SK-N-SH treated with all-trans-retinoic acid at 6 μM for 48 hours (cell line): ENCODE measurements around the gene ZNF680.

Source experiments
- ATAC-seq: fragments of 200-7000 bp; cut with Tn5 transposase; 3 replicates; pipeline ENCODE4 v1.9.1; 2020; ENCODE audit warnings: mild to moderate bottlenecking, moderate library complexity
- ARNTL ChIP-seq: fragments of 450-650 bp; formaldehyde crosslinking; IDR thresholded peaks from 2 replicates; pipeline ENCODE4 v1.5.0; 2020; ENCODE audit warnings: low read depth, mild to moderate bottlenecking, moderate library complexity, borderline replicate concordance
- BACH2 ChIP-seq: fragments of 250-450 bp; sonication (Bioruptor Pico); IDR thresholded peaks from 2 replicates; pipeline ENCODE4 v1.9.0; 2021; ENCODE audit warnings: mild to moderate bottlenecking, borderline replicate concordance
- CREB5 ChIP-seq: fragments of 250-450 bp; sonication (Bioruptor Pico); IDR thresholded peaks from 2 replicates; pipeline ENCODE4 v1.5.1; 2020; ENCODE audit warnings: low read depth, mild to moderate bottlenecking, moderate library complexity
- CSDC2 ChIP-seq: fragments of 250-450 bp; sonication (Bioruptor Pico); IDR thresholded peaks from 2 replicates; pipeline ENCODE4 v1.5.0; 2020; ENCODE audit warnings: mild to moderate bottlenecking, moderate library complexity
- CSRNP3 ChIP-seq: fragments of 250-450 bp; sonication (Bioruptor Pico); IDR thresholded peaks from 2 replicates; pipeline ENCODE4 v1.5.1; 2021; ENCODE audit warnings: mild to moderate bottlenecking, moderate library complexity
- ESRRG ChIP-seq: fragments of 250-450 bp; sonication (Bioruptor Pico); IDR thresholded peaks from 2 replicates; pipeline ENCODE4 v1.6.1; 2021; ENCODE audit warnings: mild to moderate bottlenecking
- GLIS3 ChIP-seq: fragments of 250-450 bp; sonication (Bioruptor Pico); IDR thresholded peaks from 2 replicates; pipeline ENCODE4 v1.5.0; 2020; ENCODE audit warnings: mild to moderate bottlenecking, moderate library complexity
- ISL1 ChIP-seq: fragments of 250-450 bp; sonication (Bioruptor Pico); IDR thresholded peaks from 2 replicates; pipeline ENCODE4 v2.1.2; 2022; ENCODE audit warnings: mild to moderate bottlenecking, moderate library complexity
- OSR1 ChIP-seq: fragments of 250-450 bp; sonication (Bioruptor Pico); IDR thresholded peaks from 2 replicates; pipeline ENCODE4 v1.8.0; 2022; ENCODE audit warnings: moderate library complexity, mild to moderate bottlenecking, inconsistent platforms
- PATZ1 ChIP-seq: fragments of 250-450 bp; sonication (Bioruptor Pico); IDR thresholded peaks from 2 replicates; pipeline ENCODE4 v1.8.0; 2020; ENCODE audit warnings: mild to moderate bottlenecking, moderate library complexity, borderline replicate concordance
- POU6F1 ChIP-seq: fragments of 250-450 bp; sonication (Bioruptor Pico); IDR thresholded peaks from 2 replicates; pipeline ENCODE4 v1.8.0; 2021; ENCODE audit warnings: low read depth, mild to moderate bottlenecking, moderate library complexity, borderline replicate concordance
- PPARA ChIP-seq: fragments of 250-450 bp; sonication (Bioruptor Pico); IDR thresholded peaks from 2 replicates; pipeline ENCODE4 v1.5.0; 2020; ENCODE audit warnings: mild to moderate bottlenecking, borderline replicate concordance
- SNAI2 ChIP-seq: fragments of 250-450 bp; sonication (Bioruptor Pico); IDR thresholded peaks from 2 replicates; pipeline ENCODE4 v1.5.0; 2020; ENCODE audit warnings: mild to moderate bottlenecking, moderate library complexity
- TCF4 ChIP-seq: fragments of 250-450 bp; sonication (Bioruptor Pico); IDR thresholded peaks from 2 replicates; pipeline ENCODE4 v1.8.0; 2021; ENCODE audit warnings: mild to moderate bottlenecking, moderate library complexity, borderline replicate concordance
- TOX ChIP-seq: fragments of 250-450 bp; sonication (Bioruptor Pico); IDR thresholded peaks from 2 replicates; pipeline ENCODE4 v1.8.0; 2021; ENCODE audit warnings: mild to moderate bottlenecking, moderate library complexity, borderline replicate concordance
- TSHZ2 ChIP-seq: fragments of 250-450 bp; sonication (Bioruptor Pico); IDR thresholded peaks from 2 replicates; pipeline ENCODE4 v1.5.0; 2020; ENCODE audit warnings: mild to moderate bottlenecking, moderate library complexity
- ZFP3 ChIP-seq: fragments of 250-450 bp; sonication (Bioruptor Pico); IDR thresholded peaks from 2 replicates; pipeline ENCODE4 v1.5.0; 2020; ENCODE audit warnings: mild to moderate bottlenecking, moderate library complexity
- ZFP30 ChIP-seq: fragments of 450-650 bp; formaldehyde crosslinking; IDR thresholded peaks from 2 replicates; pipeline ENCODE4 v1.5.0; 2022; ENCODE audit warnings: mild to moderate bottlenecking, moderate library complexity
- ZNF565 ChIP-seq: fragments of 450-650 bp; formaldehyde crosslinking; conservative IDR thresholded peaks from 2 replicates; pipeline ENCODE4 v1.5.0; 2020; ENCODE audit warnings: low read depth, mild to moderate bottlenecking, moderate library complexity
- ZNF70 ChIP-seq: fragments of 450-650 bp; formaldehyde crosslinking; IDR thresholded peaks from 2 replicates; pipeline ENCODE4 v1.5.0; 2020; ENCODE audit warnings: mild to moderate bottlenecking, moderate library complexity
- ZNF8 ChIP-seq: fragments of 450-650 bp; formaldehyde crosslinking; IDR thresholded peaks from 2 replicates; pipeline ENCODE4 v1.5.0; 2020; ENCODE audit warnings: mild to moderate bottlenecking, moderate library complexity

The ZNF680 gene

GRCh38 chr7:64558781-64559180 is 4.1 kb downstream of the ZNF680 start:
- TF ChIP-seq ZFP3 (CRISPR knock-in tag) (no peak), SNAI2 (CRISPR knock-in tag) (no peak), ZNF8 (CRISPR knock-in tag) (no peak), PATZ1 (CRISPR knock-in tag) (no peak), PPARA (CRISPR knock-in tag) (no peak), CSRNP3 (CRISPR knock-in tag) (no peak), ZNF565 (no peak), ARNTL (CRISPR knock-in tag) (no peak), GLIS3 (CRISPR knock-in tag) (no peak), POU6F1 (no peak), TOX (CRISPR knock-in tag) (no peak), TCF4 (no peak), ESRRG (CRISPR knock-in tag) (no peak), ZFP30 (CRISPR knock-in tag) (no peak), ZNF70 (no peak), CREB5 (CRISPR knock-in tag) (no peak), CSDC2 (no peak), ISL1 (no peak), TSHZ2 (CRISPR knock-in tag) (no peak), BACH2 (CRISPR knock-in tag) (no peak)
- ATAC-seq, result no peak

- no peak for ATAC-seq
- TF ChIP-seq ZFP3 (CRISPR knock-in tag), result no peak
- no peak for TF ChIP-seq CREB5 (CRISPR knock-in tag)
- no peak for TF ChIP-seq SNAI2 (CRISPR knock-in tag)
- no peak for TF ChIP-seq ZNF70
- no peak for TF ChIP-seq CSDC2
- no peak for TF ChIP-seq ISL1
- TF ChIP-seq OSR1 (CRISPR knock-in tag), result no peak
- no peak for TF ChIP-seq GLIS3 (CRISPR knock-in tag)
- TF ChIP-seq ZFP30 (CRISPR knock-in tag), result no peak
- TF ChIP-seq ZNF565, result no peak
- TF ChIP-seq PATZ1 (CRISPR knock-in tag), result no peak
- TF ChIP-seq TSHZ2 (CRISPR knock-in tag), result no peak
Measured at GRCh38 chr7:64558323-64558705, 4.6 kb downstream of the ZNF680 start.
